Activated CD4-positive, alpha-beta T cell treated with anti-CD3 and anti-CD28 coated beads for 36 hours (primary cell): Measurements from ENCODE around the gene CIP2A. TPM values are rescaled to one million over a fixed set of nuclear protein-coding genes. Genes with fewer than 3 reads are reported as not detected.

Experiments
- ATAC-seq: fragments of 200-7000 bp; cut with Tn5 transposase; one replicate; pipeline ENCODE4 v1.10.0; 2021; ENCODE audit warnings: mild to moderate bottlenecking, moderate library complexity
- CTCF ChIA-PET: fragments of 350-600 bp; sonication (Branson Sonifier 250); formaldehyde crosslinking; loops from one replicate; lab custom pipeline; 2021; ENCODE audit warnings: antibody characterized with exemption; lab: Charles Lee
- POLR2A ChIA-PET: fragments of 350-600 bp; sonication (Branson Sonifier 250); formaldehyde crosslinking; loops from one replicate; lab custom pipeline; 2021; ENCODE audit warnings: antibody characterized with exemption, inconsistent platforms; lab: Charles Lee
- DNase-seq: peaks from one replicate; pipeline ENCODE4 v3.0.0-alpha.2; 2020
- H3K27ac Mint-ChIP-seq: one replicate; pipeline ENCODE4 v1.8.0; 2021; ENCODE audit warnings: mixed read lengths
- H3K27me3 Mint-ChIP-seq: one replicate; pipeline ENCODE4 v1.8.0; 2021; ENCODE audit warnings: mixed read lengths
- H3K36me3 Mint-ChIP-seq: one replicate; pipeline ENCODE4 v1.8.0; 2021; ENCODE audit warnings: low read depth, mixed read lengths
- H3K4me1 Mint-ChIP-seq: one replicate; pipeline ENCODE4 v1.8.0; 2021; ENCODE audit warnings: mixed read lengths
- H3K4me3 Mint-ChIP-seq: one replicate; pipeline ENCODE4 v1.8.0; 2021; ENCODE audit warnings: mild to moderate bottlenecking, moderate library complexity, mixed read lengths
- H3K9me3 Mint-ChIP-seq: one replicate; pipeline ENCODE4 v1.8.0; 2021; ENCODE audit warnings: low read depth, mixed read lengths
- intact Hi-C, 2 experiments: fragments of 100-400 bp; cut with DNase I in 1 of 2; cut with micrococcal nuclease in 1 of 2; formaldehyde crosslinking; loops; one replicate each; pipeline versions ENCODE4 v1.14.2 to v1.15.1; 2022 to 2024; cut with DNase I, micrococcal nuclease
- total RNA-seq, 2 experiments: library from RNA; stranded (reverse); gene quantifications; one replicate each; pipeline ENCODE4 v1.2.3, GENCODE V29; 2021

The CIP2A gene
- total RNA-seq, 2 experiments from 2014 or later = 47.8 to 58.5 TPM

DNA sequence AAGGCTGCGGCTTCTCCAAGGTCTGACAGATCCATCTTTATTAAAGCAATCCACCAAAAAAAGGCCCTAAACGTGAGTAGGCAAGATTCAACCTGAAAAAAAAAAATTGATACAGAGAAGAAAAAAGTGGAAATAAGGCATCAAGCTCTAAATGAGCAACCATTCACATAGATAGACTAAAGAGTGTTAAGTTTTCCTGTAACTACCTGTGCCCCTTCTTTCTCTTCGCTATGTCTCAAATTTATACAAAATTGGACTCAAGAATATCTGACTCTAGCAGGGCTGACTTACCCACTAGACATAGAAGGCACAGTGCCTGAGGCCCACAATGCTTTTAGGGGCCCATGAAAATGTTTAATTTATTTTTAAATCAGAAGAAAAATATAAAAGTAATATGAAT lies 78.7 kb downstream of the CIP2A start, which contains the start of gene MYH15:
MYH15 (minus strand) TSS at position 101 of the 400 bp plus-strand sequence; CDS start at position 35, 66 bp downstream.
- Mint-ChIP-seq H3K36me3 (no peaks in the 10 kb centered on the region), H3K9me3 (no peaks in the 10 kb centered on the region), H3K4me3 (no peak within 1 kb of the TSS), H3K4me1 (no peaks in the 10 kb centered on the region), H3K27ac (no peak within 1 kb of the TSS), H3K27me3 (no peaks in the 10 kb centered on the region)
- no peak for DNase-seq
- ATAC-seq = no peak
- ChIA-PET POLR2A (no interaction called here), CTCF (interaction anchor here (0.8 kb wide), 1 partner anchor 404 kb away, joined by 3 read pairs; no protein-coding TSS in a partner anchor)
- intact Hi-C loops = no loop called here

DNA sequence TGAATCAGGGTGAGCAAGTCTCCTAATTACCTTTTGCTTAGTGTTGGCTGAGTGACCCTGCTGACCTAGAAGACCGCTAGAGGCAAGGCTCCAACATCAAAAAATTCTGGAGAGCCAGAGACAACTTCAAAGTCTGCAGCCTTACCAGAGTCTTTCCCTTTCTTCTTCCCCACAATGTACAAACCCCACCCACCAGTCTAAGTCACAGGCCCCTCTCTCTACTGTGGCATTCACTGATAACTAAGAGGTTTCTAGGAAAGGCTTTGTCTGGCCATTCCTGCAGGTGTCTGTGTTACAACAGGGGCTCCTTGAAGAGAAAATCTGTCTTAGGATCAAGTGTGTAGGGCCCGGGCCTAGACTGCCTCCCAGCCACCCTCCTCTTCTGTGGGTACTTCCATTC lies 79.4 kb downstream of the CIP2A start:
- ChIA-PET CTCF (interaction anchor here (0.8 to 1.0 kb wide), 2 partner anchors 43 to 405 kb away, joined by 3 read pairs; no protein-coding TSS in a partner anchor), POLR2A (no interaction called here)
- DNase-seq = no peak
- H3K27me3 Mint-ChIP-seq = no peaks in the 10 kb centered on the region
- no peaks in the 10 kb centered on the region for H3K4me1 Mint-ChIP-seq
- H3K36me3 Mint-ChIP-seq = no peaks in the 10 kb centered on the region
- H3K9me3 Mint-ChIP-seq = no peaks in the 10 kb centered on the region
- no peak for ATAC-seq
- intact Hi-C loops = no loop called here
- H3K27ac Mint-ChIP-seq = no peak overlapping the region
- H3K4me3 Mint-ChIP-seq = no peak overlapping the region

DNA sequence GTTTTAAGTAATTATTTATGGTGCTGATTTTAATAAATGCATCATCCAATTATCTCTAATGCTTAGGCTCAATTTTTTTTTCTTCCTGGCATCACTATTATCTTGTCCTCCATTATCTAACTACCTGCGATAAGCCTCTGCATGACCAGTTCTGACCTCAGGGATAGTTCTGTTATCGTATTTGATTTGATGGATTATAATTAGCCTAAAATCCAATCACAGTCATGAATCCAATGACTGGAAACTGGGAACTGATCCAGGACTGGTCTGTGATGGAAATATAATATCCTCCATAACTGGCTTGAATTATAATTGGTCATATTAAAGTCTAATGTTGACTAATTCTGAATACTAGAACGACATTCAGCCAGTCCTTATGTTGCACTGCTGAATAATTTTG lies 80.0 kb downstream of the CIP2A start:
- Mint-ChIP-seq H3K27ac (no peak overlapping the region), H3K4me3 (no peak overlapping the region), H3K9me3 (no peaks in the 10 kb centered on the region), H3K4me1 (no peaks in the 10 kb centered on the region), H3K27me3 (no peaks in the 10 kb centered on the region), H3K36me3 (no peaks in the 10 kb centered on the region)
- ATAC-seq (no peak), DNase-seq (no peak)
- CTCF ChIA-PET = interaction anchor here (1.0 kb wide), 1 partner anchor 43 kb away, joined by 3 read pairs; no protein-coding TSS in a partner anchor
- POLR2A ChIA-PET = no interaction called here
- intact Hi-C loops = no loop called here

DNA sequence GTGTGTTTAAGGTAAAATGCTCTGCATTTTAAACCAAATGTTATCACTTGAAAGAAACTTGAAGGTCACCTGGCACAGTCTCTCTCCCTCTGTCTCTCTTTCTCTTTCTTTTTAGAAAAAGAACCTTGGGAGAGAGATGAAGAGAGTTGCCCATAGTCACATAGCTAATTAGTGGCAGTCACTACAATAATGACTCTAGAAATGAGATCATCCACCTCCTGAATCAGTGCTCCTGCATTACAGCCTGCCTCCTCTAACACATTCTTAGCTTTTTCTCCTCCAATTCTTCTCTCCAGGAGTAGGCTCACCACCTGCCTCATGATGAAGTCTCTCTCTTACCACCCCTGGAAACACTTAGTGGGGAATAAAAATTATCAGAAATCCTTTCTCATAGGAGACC lies 81.3 kb downstream of the CIP2A start:
- no peak overlapping the region for H3K27ac Mint-ChIP-seq
- DNase-seq (no peak), ATAC-seq (peak; percentile 42)
- no peaks in the 10 kb centered on the region for H3K4me1 Mint-ChIP-seq
- no peaks in the 10 kb centered on the region for H3K36me3 Mint-ChIP-seq
- H3K4me3 Mint-ChIP-seq = no peak overlapping the region
- ChIA-PET POLR2A (no interaction called here), CTCF (interaction anchor here (0.7 to 1.1 kb wide), 3 partner anchors 13 to 97 kb away, joined by 3 read pairs; no protein-coding TSS in a partner anchor)
- H3K27me3 Mint-ChIP-seq = no peaks in the 10 kb centered on the region
- intact Hi-C loops = no loop called here
- no peaks in the 10 kb centered on the region for H3K9me3 Mint-ChIP-seq

DNA sequence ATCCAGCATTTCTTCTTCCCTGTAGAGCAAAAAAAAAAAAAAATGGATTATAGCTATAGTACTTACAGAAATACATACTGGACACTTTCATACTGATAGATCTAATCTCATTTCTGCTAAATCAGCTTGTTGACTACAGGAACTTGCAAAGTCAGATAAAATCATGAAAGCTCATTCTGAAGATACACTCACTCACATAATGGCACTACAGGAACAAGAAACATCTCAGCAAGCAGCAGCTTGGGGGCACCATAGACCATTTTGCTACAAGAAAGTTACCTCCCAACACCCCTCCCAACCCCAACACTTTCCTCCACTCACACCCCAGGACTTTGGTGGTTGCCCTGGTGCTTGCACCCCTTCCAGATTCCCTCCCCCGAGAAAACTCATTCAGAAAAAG lies 83.4 kb downstream of the CIP2A start:
- Mint-ChIP-seq H3K4me3 (no peak overlapping the region), H3K9me3 (no peaks in the 10 kb centered on the region), H3K4me1 (no peaks in the 10 kb centered on the region), H3K27ac (no peak overlapping the region), H3K36me3 (no peaks in the 10 kb centered on the region), H3K27me3 (no peaks in the 10 kb centered on the region)
- intact Hi-C loops = no loop called here
- DNase-seq (no peak), ATAC-seq (no peak)
- ChIA-PET POLR2A (no interaction called here), CTCF (interaction anchor here (0.6 to 1.4 kb wide), 3 partner anchors 14 to 63 kb away, joined by 3 to 5 read pairs (median 4); no protein-coding TSS in a partner anchor)

DNA sequence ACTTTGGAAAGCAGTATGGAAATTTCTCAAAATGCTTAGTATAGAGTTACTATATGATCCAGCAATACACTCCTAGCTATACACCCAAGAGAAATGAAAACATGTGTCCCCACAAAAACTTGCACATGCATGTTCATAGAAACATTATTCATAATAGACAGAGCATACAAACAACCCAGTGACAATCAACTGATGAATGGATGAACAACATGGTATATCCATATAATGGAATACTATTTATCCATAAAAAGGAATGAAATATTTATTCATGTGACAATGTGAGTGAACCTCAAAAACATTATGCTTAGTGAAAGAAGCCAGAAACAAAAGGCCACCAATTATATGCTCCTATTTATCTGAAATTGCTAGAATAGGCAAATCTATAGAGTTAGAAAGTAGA lies 85.5 kb downstream of the CIP2A start:
- no peak overlapping the region for H3K27ac Mint-ChIP-seq
- CTCF ChIA-PET = no interaction called here
- no peaks in the 10 kb centered on the region for H3K36me3 Mint-ChIP-seq
- ATAC-seq (no peak), DNase-seq (no peak)
- intact Hi-C loops = no loop called here
- no peaks in the 10 kb centered on the region for H3K4me1 Mint-ChIP-seq
- no peaks in the 10 kb centered on the region for H3K9me3 Mint-ChIP-seq
- H3K27me3 Mint-ChIP-seq = no peaks in the 10 kb centered on the region
- POLR2A ChIA-PET = no interaction called here
- no peak overlapping the region for H3K4me3 Mint-ChIP-seq

DNA sequence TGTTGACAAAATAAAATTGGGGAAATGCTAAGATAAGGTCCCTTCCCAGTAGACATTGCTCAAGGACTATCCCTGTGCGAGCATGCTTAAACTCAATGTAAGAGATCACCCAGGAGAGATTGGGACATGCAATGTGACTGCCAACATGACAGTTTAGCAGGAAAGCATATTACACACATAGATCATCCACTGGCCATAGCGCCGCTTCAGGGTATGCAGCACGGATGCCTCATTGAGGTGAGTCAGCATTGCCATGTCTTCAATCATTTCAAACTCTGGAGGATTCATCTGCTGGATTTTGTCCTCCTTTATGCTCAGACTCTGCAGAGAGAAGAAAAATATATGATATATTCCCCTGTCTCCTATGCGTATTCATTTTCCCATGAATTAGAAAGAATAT lies 87.7 kb downstream of the CIP2A start:
- Mint-ChIP-seq H3K4me3 (no peak overlapping the region), H3K4me1 (no peaks in the 10 kb centered on the region), H3K27ac (no peak overlapping the region), H3K36me3 (no peaks in the 10 kb centered on the region), H3K27me3 (no peaks in the 10 kb centered on the region), H3K9me3 (no peaks in the 10 kb centered on the region)
- no peak for ATAC-seq
- ChIA-PET POLR2A (no interaction called here), CTCF (no interaction called here)
- intact Hi-C loops = no loop called here
- DNase-seq = no peak

DNA sequence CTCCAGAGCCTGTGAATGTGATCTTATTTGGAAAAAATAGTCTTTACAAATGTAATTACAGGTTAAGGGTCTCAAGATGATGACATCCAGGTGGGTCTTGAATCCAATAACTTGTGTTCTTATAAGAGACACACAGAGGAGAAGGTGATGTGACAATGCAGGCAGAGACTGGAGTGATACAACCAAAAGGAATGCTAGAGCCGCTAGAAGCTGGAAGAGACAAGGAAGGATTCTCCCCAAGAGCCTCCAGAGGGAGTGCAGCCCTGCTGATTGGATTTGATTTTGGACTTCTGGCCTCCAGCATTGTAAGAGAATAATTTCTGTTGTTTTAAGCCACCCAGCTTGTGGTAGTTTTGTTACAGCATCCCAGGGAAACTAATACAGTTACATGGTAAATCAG lies 88.5 kb downstream of the CIP2A start:
- Mint-ChIP-seq H3K27me3 (no peaks in the 10 kb centered on the region), H3K4me3 (no peak overlapping the region), H3K36me3 (no peaks in the 10 kb centered on the region), H3K27ac (no peak overlapping the region), H3K4me1 (no peaks in the 10 kb centered on the region), H3K9me3 (no peaks in the 10 kb centered on the region)
- DNase-seq = no peak
- CTCF ChIA-PET = interaction anchor here (0.9 to 1.4 kb wide), 2 partner anchors 23 to 62 kb away, joined by 3 read pairs; no protein-coding TSS in a partner anchor
- intact Hi-C loops = no loop called here
- no peak for ATAC-seq
- POLR2A ChIA-PET = no interaction called here

Other genes with a start within 250 kb of the CIP2A start
- under 1 TPM; 0.09 to 0.58 TPM for gene MYH15, start 78.8 kb downstream of the CIP2A start, total RNA-seq
- gene DZIP3, start 284 bp upstream of the CIP2A start, total RNA-seq = 10 to 100 TPM; 11.9 to 12.9 TPM
- not detected for gene RETNLB, start 168.0 kb upstream of the CIP2A start, total RNA-seq
- 10 to 100 TPM; 17.2 to 22.5 TPM for gene TRAT1, start 233.3 kb upstream of the CIP2A start, total RNA-seq